Stromal cell of bone marrow (primary cell): Measurements from ENCODE around the gene CLDN9.

Experiments used
- DNase-seq: peaks from one replicate; pipeline ENCODE4 v3.0.0-alpha.2; 2012; ENCODE audit warnings: low read depth

Gene CLDN9

GRCh38 chr16:3012828-3013420, at the start of gene CLDN9:
CLDN9 (plus strand) TSS chr16:3012923; CDS start chr16:3013363, 440 bp downstream.
- no peak for DNase-seq

- DNase-seq: no peak
Measured at GRCh38 chr16:2963074-2963722, 49.5 kb upstream of the CLDN9 start.

GRCh38 chr16:2963723-2964474, 48.8 kb upstream of the CLDN9 start, which contains the start of gene KREMEN2:
KREMEN2 (plus strand) TSS chr16:2964275; CDS start chr16:2964521, 246 bp downstream.
- no peak for DNase-seq

- DNase-seq: no peak
Measured at GRCh38 chr16:2964475-2965336, 48.0 kb upstream of the CLDN9 start.

- no peak for DNase-seq
Measured at GRCh38 chr16:2966043-2966807, 46.5 kb upstream of the CLDN9 start.

GRCh38 chr16:2966808-2967191, 45.9 kb upstream of the CLDN9 start:
- no peak for DNase-seq

GRCh38 chr16:2967211-2967631, 45.5 kb upstream of the CLDN9 start:
- DNase-seq: no peak

GRCh38 chr16:2967721-2968161, 45.0 kb upstream of the CLDN9 start:
- no peak for DNase-seq

- DNase-seq: no peak
Measured at GRCh38 chr16:2968368-2968737, 44.4 kb upstream of the CLDN9 start.

GRCh38 chr16:2968738-2969544, 43.8 kb upstream of the CLDN9 start, which contains the start of gene PAQR4:
PAQR4 (plus strand) TSS chr16:2969348; CDS start chr16:2969675, 327 bp downstream.
- peak; percentile 58 for DNase-seq

GRCh38 chr16:2969545-2970521, 42.9 kb upstream of the CLDN9 start:
- no peak for DNase-seq

- DNase-seq: no peak
Measured at GRCh38 chr16:2970563-2970962, 42.2 kb upstream of the CLDN9 start.

- no peak for DNase-seq
Measured at GRCh38 chr16:2971134-2971984, 41.4 kb upstream of the CLDN9 start.

GRCh38 chr16:2971985-2972784, 40.5 kb upstream of the CLDN9 start:
- no peak for DNase-seq

GRCh38 chr16:2973093-2973492, 39.6 kb upstream of the CLDN9 start:
- DNase-seq: no peak

- DNase-seq: no peak
Measured at GRCh38 chr16:2973605-2974318, 39.0 kb upstream of the CLDN9 start.
